Ovary (tissue), 3 donors: ENCODE measurements around the gene GRK1.

Experiments used
- EP300 ChIP-seq: sonication (generic); formaldehyde crosslinking; IDR thresholded peaks from one replicate; pipeline ENCODE4 v1.6.1; 2017; ENCODE audit warnings: antibody characterized with exemption
- POLR2A ChIP-seq: fragments of 450-650 bp; IDR thresholded peaks from one replicate; pipeline ENCODE4 v1.6.1; 2017; ENCODE audit warnings: antibody characterized with exemption, mild to moderate bottlenecking, moderate library complexity
- TF ChIP-seq, protein P1 (sequence below), 3 donors: fragments of 450-650 bp in 2 of 3; fragments of 200-600 bp in 1 of 3; IDR thresholded peaks; one replicate each; pipeline versions ENCODE4 v1.5.1 to v1.8.0; 2016 to 2022; ENCODE audit warnings: antibody characterized with exemption in 3 of 3, mild to moderate bottlenecking in 1 of 3
- donor health status: DM: no; HTN: no; CAD: no.

DNA sequence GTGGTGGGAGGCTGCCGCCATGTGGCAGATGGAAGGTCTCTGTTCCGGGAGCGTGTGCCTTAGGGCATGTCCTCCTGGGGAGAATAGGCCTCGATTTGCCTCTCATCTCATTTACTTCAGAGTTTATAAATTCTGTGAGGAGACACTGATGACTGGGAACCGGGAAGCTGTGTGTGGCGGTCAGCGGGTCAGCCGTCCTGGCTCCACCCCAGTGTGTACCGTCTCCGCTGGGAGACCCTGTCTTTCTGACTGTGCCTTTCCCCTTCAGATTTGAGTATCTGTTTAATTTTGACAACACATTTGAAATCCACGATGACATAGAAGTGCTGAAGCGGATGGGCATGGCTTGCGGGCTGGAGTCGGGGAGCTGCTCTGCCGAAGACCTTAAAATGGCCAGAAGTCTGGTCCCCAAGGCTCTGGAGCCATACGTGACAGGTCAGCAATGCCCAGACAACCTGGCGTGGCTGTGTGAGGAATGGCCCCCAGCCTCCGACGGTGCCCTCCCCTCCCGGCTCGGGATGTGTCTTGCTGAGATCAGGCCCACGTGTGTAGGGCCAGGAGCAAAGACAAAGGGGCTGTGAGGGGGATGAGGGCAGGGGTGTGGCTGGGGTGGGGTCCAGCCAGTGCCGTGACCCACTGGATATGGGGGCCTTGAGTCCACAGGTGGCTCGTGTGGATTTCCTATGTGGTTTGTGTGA is 30.6 kb upstream of the GRK1 start:
- no peak for TF ChIP-seq EP300
- TF ChIP-seq POLR2A, result no peak
- TF ChIP-seq, protein P1, sequence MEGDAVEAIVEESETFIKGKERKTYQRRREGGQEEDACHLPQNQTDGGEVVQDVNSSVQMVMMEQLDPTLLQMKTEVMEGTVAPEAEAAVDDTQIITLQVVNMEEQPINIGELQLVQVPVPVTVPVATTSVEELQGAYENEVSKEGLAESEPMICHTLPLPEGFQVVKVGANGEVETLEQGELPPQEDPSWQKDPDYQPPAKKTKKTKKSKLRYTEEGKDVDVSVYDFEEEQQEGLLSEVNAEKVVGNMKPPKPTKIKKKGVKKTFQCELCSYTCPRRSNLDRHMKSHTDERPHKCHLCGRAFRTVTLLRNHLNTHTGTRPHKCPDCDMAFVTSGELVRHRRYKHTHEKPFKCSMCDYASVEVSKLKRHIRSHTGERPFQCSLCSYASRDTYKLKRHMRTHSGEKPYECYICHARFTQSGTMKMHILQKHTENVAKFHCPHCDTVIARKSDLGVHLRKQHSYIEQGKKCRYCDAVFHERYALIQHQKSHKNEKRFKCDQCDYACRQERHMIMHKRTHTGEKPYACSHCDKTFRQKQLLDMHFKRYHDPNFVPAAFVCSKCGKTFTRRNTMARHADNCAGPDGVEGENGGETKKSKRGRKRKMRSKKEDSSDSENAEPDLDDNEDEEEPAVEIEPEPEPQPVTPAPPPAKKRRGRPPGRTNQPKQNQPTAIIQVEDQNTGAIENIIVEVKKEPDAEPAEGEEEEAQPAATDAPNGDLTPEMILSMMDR (IDR thresholded peaks at IDR 0.05), result no peak
